Measurements from ENCODE around the gene CHD6.

- TF ChIP-seq CTCF (IDR thresholded peaks at IDR 0.05; ENCODE audit: low read length) (no peak), EZH2 (IDR thresholded peaks at IDR 0.05; ENCODE audit: borderline replicate concordance, low read length) (no peak)
These were observed 224.5 kb downstream of the CHD6 start for GRCh38 chr20:41393705-41394066.

Data from OCI-LY1 (cell line).